DND-41 (cell line): ENCODE data around the gene SOX2.

Experiments used
- ATAC-seq: fragments of 200-7000 bp; cut with Tn5 transposase; 3 replicates; pipeline ENCODE4 v1.9.1; 2021; ENCODE audit warnings: low read depth; ENCODE audit not compliant: insufficient read depth
- DNase-seq: peaks from one replicate; pipeline ENCODE4 v3.0.0-alpha.2; 2020
- H2AFZ ChIP-seq: 2 replicates; pipeline ENCODE4 v1.6.0; 2012; ENCODE audit warnings: low read depth, low read length
- H3K27ac ChIP-seq: 2 replicates; pipeline ENCODE4 v1.5.1; 2012; ENCODE audit warnings: low read length, inconsistent platforms
- H3K27me3 ChIP-seq: fragments of 200-600 bp; sonication (generic); 2 replicates; pipeline ENCODE4 v1.6.0; 2012; ENCODE audit warnings: low read length, mild to moderate bottlenecking, inconsistent platforms; ENCODE audit not compliant: insufficient read depth, poor library complexity
- H3K36me3 ChIP-seq: 2 replicates; pipeline ENCODE4 v1.5.1; 2012; ENCODE audit warnings: low read length, inconsistent platforms; ENCODE audit not compliant: insufficient read depth
- H3K4me1 ChIP-seq: 2 replicates; pipeline ENCODE4 v1.5.1; 2012; ENCODE audit warnings: mild to moderate bottlenecking, low read length; ENCODE audit not compliant: insufficient read depth
- H3K4me2 ChIP-seq: 2 replicates; pipeline ENCODE4 v1.6.0; 2012; ENCODE audit warnings: mild to moderate bottlenecking, moderate library complexity, low read length, inconsistent platforms; ENCODE audit not compliant: insufficient read depth
- H3K4me3 ChIP-seq, 2 experiments: fragments of 200-600 bp in 1 of 2; shearing (Covaris generic) in 1 of 2; 2 replicates each; pipeline ENCODE4 v1.5.1; 2012 to 2016; ENCODE audit warnings: inconsistent platforms in 2 of 2, low read length in 2 of 2, mild to moderate bottlenecking in 2 of 2, low read depth in 1 of 2, moderate library complexity in 1 of 2
- H3K79me2 ChIP-seq: 2 replicates; pipeline ENCODE4 v1.6.0; 2012; ENCODE audit warnings: low read length, inconsistent platforms; ENCODE audit not compliant: insufficient read depth
- H3K9ac ChIP-seq: 2 replicates; pipeline ENCODE4 v1.6.0; 2012; ENCODE audit warnings: low read depth, mild to moderate bottlenecking, inconsistent platforms, low read length, moderate library complexity
- H3K9me3 ChIP-seq: 2 replicates; pipeline ENCODE4 v1.5.1; 2012; ENCODE audit warnings: low read length, moderate library complexity, mild to moderate bottlenecking, inconsistent platforms; ENCODE audit not compliant: insufficient read depth, severe bottlenecking
- H4K20me1 ChIP-seq: 2 replicates; pipeline ENCODE4 v1.6.0; 2012; ENCODE audit warnings: low read length; ENCODE audit not compliant: insufficient read depth
- CTCF ChIP-seq: IDR thresholded peaks from 2 replicates; pipeline ENCODE4 v1.5.1; 2012; ENCODE audit warnings: borderline replicate concordance, low read length, moderate library complexity, mild to moderate bottlenecking; ENCODE audit not compliant: poor library complexity, severe bottlenecking; ENCODE audit errors: extremely low read depth
- EZH2 ChIP-seq: IDR thresholded peaks from 3 replicates; pipeline ENCODE4 v1.6.1; 2012; ENCODE audit warnings: borderline replicate concordance, low read depth, mild to moderate bottlenecking, moderate library complexity, low read length, inconsistent platforms; ENCODE audit not compliant: severe bottlenecking

SOX2 gene

GRCh38 chr3:181695661-181696491 lies 15.8 kb upstream of the SOX2 start:
- no peak overlapping the region for H3K4me2 ChIP-seq
- H3K36me3 ChIP-seq = no peaks in the 10 kb centered on the region
- no peak overlapping the region for H3K4me3 ChIP-seq

GRCh38 chr3:181696626-181697230 lies 15.0 kb upstream of the SOX2 start:
- Histone ChIP-seq H3K36me3 (no peaks in the 10 kb centered on the region), H4K20me1 (no peaks in the 10 kb centered on the region), H3K79me2 (no peaks in the 10 kb centered on the region), H3K4me2 (no peak overlapping the region), H2AFZ (no peak overlapping the region), H3K9ac (no peak overlapping the region), H3K27ac (no peak overlapping the region), H3K9me3 (no peaks in the 10 kb centered on the region), H3K4me1 (0 out of 2 replicates have a peak, but pooled peaks cover 3% of the 10 kb centered on the region), H3K4me3 (no peak overlapping the region), H3K27me3 (peaks cover 3% of the 10 kb centered on the region)
- ATAC-seq = no peak
- no peak for DNase-seq
- TF ChIP-seq EZH2 (no peak), CTCF (no peak)

More at GRCh38 chr3:181695661-181696491, 15.8 kb upstream of the SOX2 start:
- no peak for ATAC-seq
- peaks cover 3% of the 10 kb centered on the region for H3K27me3 ChIP-seq
- H3K27ac ChIP-seq = no peak overlapping the region
- DNase-seq = no peak
- no peaks in the 10 kb centered on the region for H3K79me2 ChIP-seq
- no peaks in the 10 kb centered on the region for H4K20me1 ChIP-seq
- H2AFZ ChIP-seq = no peak overlapping the region
- H3K9ac ChIP-seq = no peak overlapping the region
- 0 out of 2 replicates have a peak, but pooled peaks cover 3% of the 10 kb centered on the region for H3K4me1 ChIP-seq
- TF ChIP-seq EZH2 (no peak), CTCF (no peak)
- H3K9me3 ChIP-seq = no peaks in the 10 kb centered on the region

GRCh38 chr3:181698263-181698954 lies 13.3 kb upstream of the SOX2 start:
- TF ChIP-seq EZH2 = no peak
- no peak for TF ChIP-seq CTCF
- Histone ChIP-seq H3K27me3 (peaks cover 5% of the 10 kb centered on the region), H2AFZ (no peak overlapping the region), H3K9me3 (no peaks in the 10 kb centered on the region), H3K27ac (no peak overlapping the region), H3K36me3 (no peaks in the 10 kb centered on the region), H3K4me3 (no peak overlapping the region), H3K4me2 (no peak overlapping the region), H3K4me1 (0 out of 2 replicates have a peak, but pooled peaks cover 3% of the 10 kb centered on the region), H3K79me2 (no peaks in the 10 kb centered on the region), H3K9ac (no peak overlapping the region), H4K20me1 (no peaks in the 10 kb centered on the region)
- ATAC-seq (0 out of 3 replicates have a peak, but pooled peaks have one; percentile 27), DNase-seq (no peak)
